Stimulated activated CD4-positive, alpha-beta T cell treated with anti-CD3 and anti-CD28 coated beads, Interleukin-12 subunit alpha, Interleukin-12 subunit beta, amount 100 ng/mL, for 48 hours (primary cell): ENCODE measurements around the gene RIPOR3.

Source experiments
- DNase-seq, 3 donors: peaks; one replicate each; pipeline ENCODE4 v3.0.0-alpha.2; 2020; ENCODE audit warnings: low read depth in 2 of 3, low spot score in 1 of 3

The RIPOR3 gene

GRCh38 chr20:50592282-50593004, 98.9 kb downstream of the RIPOR3 start:
- no peak for DNase-seq

DNA sequence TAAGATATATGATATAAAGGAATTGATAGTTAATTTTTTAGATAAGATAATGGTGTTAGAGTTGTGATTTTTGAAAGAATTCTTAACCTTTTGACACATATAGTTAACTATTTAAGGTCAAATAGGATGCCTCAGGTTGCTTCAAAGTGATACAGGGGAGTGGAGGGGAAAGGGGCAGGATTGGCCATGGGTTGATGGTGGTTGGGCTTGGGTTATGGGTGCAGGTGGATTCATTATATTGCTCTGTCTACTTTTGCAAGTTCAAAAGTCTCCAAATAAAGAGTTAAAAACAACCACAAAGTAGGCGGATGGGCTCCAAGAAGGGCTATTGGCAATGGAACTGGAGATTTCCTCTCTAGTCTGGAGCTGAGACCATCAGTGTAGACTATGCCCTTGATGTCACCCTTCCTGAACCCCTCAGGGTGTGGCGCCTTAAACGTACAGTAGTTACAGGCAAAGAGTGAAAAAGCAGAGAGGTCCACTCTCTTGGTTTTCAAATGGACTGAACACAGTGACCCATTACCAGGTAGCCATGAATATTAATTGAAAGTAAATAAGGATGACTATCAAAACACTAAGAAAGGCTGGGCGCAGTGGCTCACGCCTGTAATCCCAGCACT, 100.0 kb downstream of the RIPOR3 start:
- no peak for DNase-seq

- DNase-seq: no peak
These were observed 101.0 kb downstream of the RIPOR3 start for GRCh38 chr20:50590348-50590664.

GRCh38 chr20:50589548-50590347, 101.6 kb downstream of the RIPOR3 start:
- no peak for DNase-seq

- peak; percentile 54 to 75 (median 71) for DNase-seq
These were observed 103.2 kb downstream of the RIPOR3 start for GRCh38 chr20:50588034-50588736.

GRCh38 chr20:50587291-50587961, 103.9 kb downstream of the RIPOR3 start:
- DNase-seq: no peak

DNA sequence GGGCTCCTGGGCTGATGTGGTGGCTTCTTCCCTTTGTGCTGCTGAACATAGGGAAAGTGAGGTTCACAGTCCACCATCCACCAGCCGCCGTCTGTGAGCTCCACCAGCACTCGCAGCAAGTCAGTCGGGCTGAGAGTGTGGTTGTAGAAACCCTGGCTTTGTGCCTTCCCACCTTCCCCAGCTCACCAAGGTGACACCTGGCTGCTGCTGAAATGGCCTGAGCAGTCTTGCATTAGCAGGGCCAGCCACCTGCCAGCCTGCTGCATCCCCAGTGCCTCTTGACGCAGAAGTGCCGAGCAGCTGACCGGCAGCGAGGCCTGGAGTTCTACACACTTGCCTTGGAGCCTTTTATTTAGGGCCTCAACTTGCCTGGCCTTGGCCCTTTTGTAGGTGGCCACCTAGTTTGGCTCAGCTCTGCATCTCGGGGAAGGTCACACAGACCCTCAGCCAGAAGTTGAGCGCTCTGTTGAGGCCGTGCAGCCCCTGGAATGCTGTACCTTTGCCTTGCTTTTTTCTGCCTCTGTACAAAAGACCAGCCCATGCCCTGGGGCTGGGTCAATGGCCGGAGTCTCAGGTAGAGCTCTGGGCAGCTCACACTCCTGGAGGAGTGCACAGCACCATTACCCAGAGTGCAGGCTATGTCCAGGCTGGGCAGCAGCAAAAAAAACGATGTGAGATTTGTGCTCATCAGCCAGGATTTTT, 104.7 kb downstream of the RIPOR3 start:
- no peak for DNase-seq

DNA sequence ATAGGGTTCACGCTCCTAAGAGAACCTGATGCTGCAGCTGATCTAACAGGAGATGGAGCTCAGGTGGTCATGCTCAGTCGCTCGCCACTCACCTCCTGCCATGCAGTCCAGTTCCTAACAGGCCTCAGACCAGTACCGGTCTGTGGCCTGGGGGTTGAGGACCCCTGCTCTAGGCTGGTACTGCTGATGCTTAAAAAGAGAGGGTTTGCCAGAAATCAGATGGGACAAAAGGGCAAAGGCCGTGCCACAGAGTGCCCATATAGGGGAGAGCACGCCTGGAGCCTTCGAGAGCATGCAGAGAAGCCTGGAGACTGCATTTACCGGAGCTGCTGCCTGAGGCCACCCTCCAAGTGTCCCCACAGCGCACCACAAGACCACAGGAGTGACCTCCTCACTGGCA, 105.7 kb downstream of the RIPOR3 start:
- DNase-seq: no peak

GRCh38 chr20:50585214-50585613, 106.1 kb downstream of the RIPOR3 start:
- no peak for DNase-seq

GRCh38 chr20:50584687-50585086, 106.7 kb downstream of the RIPOR3 start:
- no peak for DNase-seq

DNA sequence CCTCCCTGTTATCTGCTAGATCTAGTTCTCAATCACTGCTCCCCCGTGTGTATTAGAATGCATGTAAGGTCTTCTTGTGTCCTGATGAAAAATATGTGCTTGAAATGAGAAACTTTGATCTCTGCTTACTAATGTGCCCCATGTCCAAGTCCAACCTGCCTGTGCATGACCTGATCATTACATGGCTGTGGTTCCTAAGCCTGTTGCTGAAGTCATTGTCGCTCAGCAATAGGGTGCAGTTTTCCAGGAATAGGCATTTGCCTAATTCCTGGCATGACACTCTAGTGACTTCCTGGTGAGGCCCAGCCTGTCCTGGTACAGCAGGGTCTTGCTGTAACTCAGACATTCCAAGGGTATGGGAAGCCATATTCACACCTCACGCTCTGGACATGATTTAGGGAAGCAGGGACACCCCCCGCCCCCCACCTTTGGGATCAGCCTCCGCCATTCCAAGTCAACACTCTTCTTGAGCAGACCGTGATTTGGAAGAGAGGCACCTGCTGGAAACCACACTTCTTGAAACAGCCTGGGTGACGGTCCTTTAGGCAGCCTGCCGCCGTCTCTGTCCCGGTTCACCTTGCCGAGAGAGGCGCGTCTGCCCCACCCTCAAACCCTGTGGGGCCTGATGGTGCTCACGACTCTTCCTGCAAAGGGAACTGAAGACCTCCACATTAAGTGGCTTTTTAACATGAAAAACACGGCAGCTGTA, 107.7 kb downstream of the RIPOR3 start:
- DNase-seq: no peak

- no peak for DNase-seq
These were observed 108.6 kb downstream of the RIPOR3 start for GRCh38 chr20:50582591-50583234.

DNA sequence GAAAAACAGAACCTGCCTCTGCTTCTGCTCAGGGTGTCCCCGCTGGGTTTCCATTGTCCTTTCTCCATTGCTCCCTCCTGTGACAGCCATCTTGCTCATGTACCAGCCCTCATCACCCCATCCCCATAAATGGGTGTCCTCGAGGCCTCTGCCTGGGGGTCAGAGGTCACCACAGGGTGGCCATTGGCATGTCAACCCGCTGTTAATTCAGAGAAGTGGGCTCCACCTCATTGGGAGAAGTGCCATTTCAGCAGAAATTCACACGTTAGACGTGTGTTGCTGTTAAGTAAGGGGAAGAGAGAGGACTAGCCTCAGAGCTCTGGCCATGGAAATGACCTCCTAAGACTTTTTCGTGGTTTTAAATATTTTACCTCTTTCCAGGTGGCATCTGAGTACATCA, 109.2 kb downstream of the RIPOR3 start:
- DNase-seq: no peak

- no peak for DNase-seq
These were observed 110.3 kb downstream of the RIPOR3 start for GRCh38 chr20:50580842-50581544.

- DNase-seq: no peak
These were observed 111.2 kb downstream of the RIPOR3 start for GRCh38 chr20:50580016-50580747.

GRCh38 chr20:50579511-50579910, 111.8 kb downstream of the RIPOR3 start:
- DNase-seq: no peak

GRCh38 chr20:50578778-50579165, 112.6 kb downstream of the RIPOR3 start:
- no peak for DNase-seq
